H1 (cell line): Measurements from ENCODE around the gene MCEE. TPM values are rescaled to one million over a fixed set of nuclear protein-coding genes. Genes with fewer than 3 reads are reported as not detected.

Experiments
- ATF3 ChIP-seq: IDR thresholded peaks from 2 replicates; pipeline ENCODE4 v1.6.1; 2011; ENCODE audit warnings: low read depth, mild to moderate bottlenecking, low read length; ENCODE audit not compliant: insufficient read depth
- CBX5 ChIP-seq: fragments of 300-800, 300-1000 bp; sonication (generic); IDR thresholded peaks from 2 replicates; pipeline ENCODE4 v1.7.1; 2016; ENCODE audit warnings: antibody characterized with exemption, low read length, low read depth
- CTCF ChIP-seq, 3 experiments: IDR thresholded peaks; 1 replicate in 2 of 3; 2 replicates in 1 of 3; pipeline versions ENCODE4 v1.5.1 to v1.6.1; 2011; ENCODE audit warnings: low read length in 3 of 3, mild to moderate bottlenecking in 3 of 3, inconsistent platforms in 2 of 3, low read depth in 1 of 3, moderate library complexity in 1 of 3; ENCODE audit not compliant: insufficient read depth in 1 of 3; ENCODE audit errors: control extremely low read depth in 1 of 3
- FOSL1 ChIP-seq: IDR thresholded peaks from 2 replicates; pipeline ENCODE4 v1.6.1; 2011; ENCODE audit warnings: mild to moderate bottlenecking, low read depth, low read length, moderate library complexity; ENCODE audit not compliant: insufficient read depth
- GTF2F1 ChIP-seq: IDR thresholded peaks from 2 replicates; pipeline ENCODE4 v1.6.1; 2012; ENCODE audit warnings: low read depth, low read length, improper control_type of control experiment, borderline replicate concordance
- KDM5A ChIP-seq: fragments of 200-600 bp; IDR thresholded peaks from 2 replicates; pipeline ENCODE4 v1.7.1; 2012; ENCODE audit warnings: mild to moderate bottlenecking, low read length, inconsistent platforms, mixed read lengths
- NRF1 ChIP-seq: IDR thresholded peaks from 2 replicates; pipeline ENCODE4 v1.6.1; 2011; ENCODE audit warnings: mild to moderate bottlenecking, low read depth, low read length, improper control_type of control experiment
- PHF8 ChIP-seq: fragments of 200-600 bp; sonication (generic); conservative IDR thresholded peaks from 2 replicates; pipeline ENCODE4 v1.7.1; 2012; ENCODE audit warnings: low read depth, mild to moderate bottlenecking, inconsistent platforms, low read length, moderate library complexity
- POLR2A ChIP-seq, 2 experiments: IDR thresholded peaks; 1 replicate in 1 of 2; 2 replicates in 1 of 2; pipeline ENCODE4 v1.6.1; 2011; ENCODE audit warnings: low read depth in 2 of 2, low read length in 2 of 2, mild to moderate bottlenecking in 2 of 2; ENCODE audit errors: control extremely low read depth in 1 of 2
- RAD21 ChIP-seq, 2 experiments: IDR thresholded peaks in 1 of 2; conservative IDR thresholded peaks in 1 of 2; 2 replicates each; pipeline ENCODE4 v1.6.1; 2011; ENCODE audit warnings: low read depth in 2 of 2, low read length in 2 of 2, improper control_type of control experiment in 1 of 2, inconsistent platforms in 1 of 2, mild to moderate bottlenecking in 1 of 2, moderate library complexity in 1 of 2
- RBBP5 ChIP-seq: IDR thresholded peaks from 2 replicates; pipeline ENCODE4 v1.7.1; 2012; ENCODE audit warnings: low read depth, mild to moderate bottlenecking, inconsistent platforms, low read length, moderate library complexity, borderline replicate concordance
- RXRA ChIP-seq: IDR thresholded peaks from 2 replicates; pipeline ENCODE4 v1.6.1; 2011; ENCODE audit warnings: low read depth, mild to moderate bottlenecking, low read length, moderate library complexity; ENCODE audit not compliant: insufficient read depth
- SAP30 ChIP-seq: fragments of 300-600 bp; sonication (generic); IDR thresholded peaks from 2 replicates; pipeline ENCODE4 v1.7.1; 2012; ENCODE audit warnings: low read length, moderate library complexity, mild to moderate bottlenecking, inconsistent platforms; ENCODE audit not compliant: insufficient read depth, insufficient replicate concordance
- SP4 ChIP-seq: IDR thresholded peaks from 2 replicates; pipeline ENCODE4 v1.6.1; 2012; ENCODE audit warnings: low read length, inconsistent platforms
- TAF1 ChIP-seq: IDR thresholded peaks from 2 replicates; pipeline ENCODE4 v1.6.1; 2011; ENCODE audit warnings: mild to moderate bottlenecking, low read depth, low read length
- TAF7 ChIP-seq: optimal IDR thresholded peaks from 2 replicates; pipeline ENCODE3; 2011; ENCODE audit warnings: low read depth, mild to moderate bottlenecking, inconsistent platforms, low read length, moderate library complexity, borderline replicate concordance
- TBP ChIP-seq: IDR thresholded peaks from 2 replicates; pipeline ENCODE4 v1.6.1; 2011; ENCODE audit warnings: low read depth, low read length, improper control_type of control experiment
- YY1 ChIP-seq: IDR thresholded peaks from 2 replicates; pipeline ENCODE4 v1.6.1; 2011; ENCODE audit warnings: low read depth, mild to moderate bottlenecking, low read length
- polyA plus RNA-seq, 7 experiments: library from polyadenylated mRNA; depleted of rRNA in 3 of 7; stranded (reverse) in 5 of 7; unstranded in 2 of 7; fragments of >200 nt in 5 of 7; fragments of 200-250 nt in 2 of 7; gene quantifications; 1 replicate in 5 of 7; 2 replicates in 1 of 7; 4 replicates in 1 of 7; pipeline versions ENCODE4 v1.2.1 to v1.2.3, GENCODE V29; 2011 to 2013; ENCODE audit warnings: missing spikeins in 2 of 7, mixed read lengths in 2 of 7
- total RNA-seq: library from RNA; stranded (reverse); fragmentation: NEBNext Ultra II Directional; extraction: Animal tissue kit (Norgen Biotek cat#: 25700); gene quantifications from 2 replicates; pipeline ENCODE4 v1.2.1, GENCODE V29; 2021

MCEE gene
- total and polyA plus RNA-seq, 2 of the 8 experiments (the other 6 are each of a cell fraction or from before 2014, with no cell fraction given) = 7.3 to 14.1 TPM

DNA sequence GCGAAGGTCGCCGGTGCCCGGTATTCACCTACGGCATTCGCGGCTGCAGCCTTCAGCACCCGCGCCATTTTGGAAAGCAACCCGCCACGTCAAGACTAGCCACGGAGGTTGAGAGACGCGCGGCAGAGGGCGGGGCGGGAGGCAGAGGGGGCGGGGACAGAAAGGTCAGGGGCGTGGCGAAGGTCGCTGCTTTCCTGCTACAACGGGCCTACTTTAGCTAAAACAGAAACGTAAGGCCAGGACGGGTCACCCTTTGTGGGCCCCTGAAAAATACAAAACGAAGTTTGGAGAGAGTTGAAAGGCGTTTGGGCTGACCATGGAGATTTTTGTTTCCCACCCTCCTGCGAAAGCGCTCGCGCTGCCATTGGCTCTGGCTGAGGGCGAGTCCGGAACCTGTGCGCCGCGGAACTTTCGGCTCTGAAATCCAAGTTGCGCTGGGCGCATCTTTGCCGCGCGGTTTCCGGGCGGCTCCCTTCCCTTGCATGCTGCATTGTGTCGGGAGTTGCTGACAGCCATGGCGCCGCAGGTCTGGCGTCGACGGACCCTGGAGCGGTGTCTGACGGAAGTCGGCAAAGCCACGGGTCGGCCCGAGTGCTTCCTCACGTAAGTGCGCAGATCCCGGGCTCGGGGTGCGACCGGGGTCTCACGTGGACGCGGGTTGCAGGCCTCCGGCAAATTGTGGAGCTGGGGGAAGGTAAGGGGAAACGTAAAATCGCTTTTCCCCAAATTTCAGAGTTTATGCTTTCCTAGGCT, at the start of gene MCEE, which contains the start of gene MPHOSPH10 (continued):
- peak in 1 of 3 experiments; percentile 0; a peak in 1 of 4 replicates for TF ChIP-seq CTCF (IDR thresholded peaks at IDR 0.05; ENCODE audit: control extremely low read depth in 1 of 3, insufficient read depth in 1 of 3, low read depth in 1 of 3, low read length in 3 of 3)
- TF ChIP-seq FOSL1 = no peak
- peak in 1 of 2 experiments; percentile 9; a peak in 2 of 4 replicates for TF ChIP-seq RAD21 (IDR thresholded peaks at IDR 0.05 in 1 of 2, conservative IDR thresholded peaks at IDR 0.05 in 1 of 2; ENCODE audit: low read depth in 2 of 2, low read length in 2 of 2)
- no peak for TF ChIP-seq SAP30
- peak; percentile 65 for TF ChIP-seq PHF8
- peak; percentile 93 for TF ChIP-seq TBP
- peak; percentile 97 for TF ChIP-seq TAF1
- TF ChIP-seq GTF2F1 = no peak
- TF ChIP-seq ATF3 = no peak
- peak; percentile 85 for TF ChIP-seq KDM5A
- TF ChIP-seq RXRA = no peak
- no peak for TF ChIP-seq NRF1
- 0 out of 2 replicates have a peak, but pooled peaks have one; percentile 72 for TF ChIP-seq SP4
- peak; percentile 95 for TF ChIP-seq YY1
- TF ChIP-seq TAF7 = peak; percentile 93
- peak; percentile 75 for TF ChIP-seq RBBP5
- no peak for TF ChIP-seq CBX5
- peak; percentile 79 to 88 for TF ChIP-seq POLR2A (IDR thresholded peaks at IDR 0.05; ENCODE audit: control extremely low read depth in 1 of 2, low read depth in 2 of 2, low read length in 2 of 2)
